Stimulated activated CD4-positive, alpha-beta T cell treated with anti-CD3 and anti-CD28 coated beads, TNF-alpha, amount 100 ng/mL, for 48 hours (primary cell): Measurements from ENCODE around the gene TRIO.

ENCODE experiments used
- DNase-seq, 3 donors: peaks; one replicate each; pipeline ENCODE4 v3.0.0-alpha.2; 2020; ENCODE audit warnings: low read depth in 3 of 3

The TRIO gene

DNA sequence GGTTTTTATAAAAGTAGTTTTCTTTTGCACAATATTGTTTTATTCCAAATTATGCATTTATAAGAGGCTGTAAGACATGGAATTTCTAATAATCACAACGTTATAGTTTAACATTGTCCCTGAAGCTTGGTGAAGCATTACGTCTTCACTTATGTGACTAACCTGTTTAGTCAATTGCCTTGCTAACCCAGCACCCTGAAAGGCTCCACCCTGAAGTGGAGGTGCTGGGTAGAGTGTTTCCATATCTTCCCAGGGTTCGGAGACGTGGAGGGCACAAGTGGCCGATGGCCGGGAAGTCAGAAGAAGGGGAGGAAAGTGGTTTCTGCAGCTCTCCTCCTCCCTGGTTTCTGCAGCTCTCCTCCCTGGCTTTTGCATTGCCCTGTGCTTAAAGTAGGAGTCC, 83.4 kb downstream of the TRIO start:
- DNase-seq, result no peak

DNA sequence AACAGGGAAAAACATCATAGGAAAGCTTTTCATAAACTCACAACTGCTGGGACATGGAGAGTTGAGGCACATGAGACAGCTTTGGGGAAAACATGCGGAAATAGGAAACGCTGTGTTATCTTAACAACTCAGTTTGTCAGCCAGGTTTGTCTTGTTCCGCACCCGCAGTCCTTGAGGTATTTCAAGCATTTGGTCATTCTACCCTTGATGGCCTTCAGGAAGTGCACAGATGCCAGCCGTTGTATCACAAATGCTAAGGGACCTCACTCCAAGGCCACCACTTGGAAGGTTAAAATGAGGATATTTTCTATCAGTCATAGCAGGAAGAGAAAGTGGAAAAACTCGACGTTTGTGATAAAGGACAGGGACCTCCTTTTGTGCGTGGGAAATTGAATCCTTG, 83.8 kb downstream of the TRIO start:
- DNase-seq, result no peak

DNA sequence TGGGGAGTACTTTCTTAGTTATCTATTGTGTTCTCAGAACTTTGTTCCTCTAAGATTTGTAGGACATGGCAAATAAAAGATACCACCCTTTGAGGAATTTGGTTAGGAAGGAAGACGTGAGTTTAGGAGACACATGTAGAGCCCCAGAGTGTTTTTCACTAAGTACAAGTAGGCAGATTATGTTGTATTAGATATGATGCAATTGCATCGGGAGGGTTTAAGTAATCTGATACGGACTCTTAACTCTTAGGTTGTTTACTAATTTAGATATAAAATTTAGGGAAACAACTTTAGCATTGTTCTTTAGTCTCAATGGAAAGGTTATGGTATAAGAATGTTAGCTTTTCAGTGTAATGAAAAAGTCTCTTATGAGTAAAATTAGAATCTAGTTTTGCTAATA, 84.4 kb downstream of the TRIO start:
- no peak for DNase-seq

DNA sequence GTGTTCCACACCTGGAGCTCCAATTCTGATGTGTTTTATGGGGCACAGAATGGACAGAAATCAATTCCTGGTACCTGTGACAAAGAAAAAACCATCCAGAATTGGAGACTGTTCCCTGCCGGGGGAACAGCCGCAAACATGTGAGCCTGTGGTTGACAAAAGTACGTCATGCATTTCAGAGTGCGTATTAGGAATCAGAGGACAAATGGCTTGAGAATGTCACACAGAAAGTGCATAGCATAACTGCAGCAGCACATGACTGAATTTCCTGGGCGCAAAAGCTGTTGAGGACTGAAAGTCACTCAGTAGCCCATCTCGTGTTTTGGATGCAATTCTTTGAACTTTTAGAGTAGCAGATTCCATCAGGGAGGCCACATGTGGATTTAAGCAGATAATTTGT, 85.1 kb downstream of the TRIO start:
- DNase-seq, result no peak

- DNase-seq, result no peak
These were observed 86.0 kb downstream of the TRIO start for GRCh38 chr5:14229181-14229580.

DNA sequence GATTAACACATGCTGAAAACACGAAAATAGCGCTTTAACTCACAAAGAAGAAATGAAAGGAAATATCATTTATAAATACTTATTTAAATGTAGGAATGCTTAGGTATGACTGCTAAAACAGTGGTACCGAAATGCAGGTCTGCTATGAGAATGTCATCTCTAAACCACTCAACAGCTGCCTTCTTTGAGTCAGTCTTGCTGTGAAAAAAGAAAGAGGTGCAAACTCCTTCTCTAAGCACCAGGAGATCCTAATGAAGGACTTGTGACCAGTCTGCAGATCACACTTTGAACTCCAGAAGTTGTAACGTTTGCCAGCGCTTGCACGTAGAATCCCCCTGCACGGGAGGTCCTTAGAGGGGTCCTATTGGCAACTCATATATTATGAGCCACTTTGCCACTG, 86.6 kb downstream of the TRIO start:
- no peak for DNase-seq

DNA sequence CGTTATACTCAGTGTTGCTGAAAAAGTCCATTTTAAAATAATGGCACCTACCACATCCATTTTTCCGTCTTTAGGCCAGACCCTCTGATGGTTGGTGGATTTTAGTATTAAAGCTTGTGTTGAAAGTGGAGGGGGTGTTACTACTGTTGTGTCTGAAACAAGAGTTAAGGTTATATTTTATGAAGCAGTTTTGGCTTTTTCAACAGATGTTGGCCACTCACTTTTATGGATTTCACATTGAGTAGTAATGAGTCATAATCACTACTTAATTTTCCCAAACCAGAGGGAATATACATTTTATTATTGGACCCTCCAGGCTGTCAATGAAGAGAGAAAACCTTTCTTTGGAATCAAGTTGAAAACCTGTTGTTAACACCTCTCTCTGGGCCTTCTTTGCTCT, 88.0 kb downstream of the TRIO start:
- no peak for DNase-seq

- no peak for DNase-seq
These were observed 88.7 kb downstream of the TRIO start for GRCh38 chr5:14231890-14232289.

- no peak for DNase-seq
These were observed 91.1 kb downstream of the TRIO start for GRCh38 chr5:14234204-14234603.

DNA sequence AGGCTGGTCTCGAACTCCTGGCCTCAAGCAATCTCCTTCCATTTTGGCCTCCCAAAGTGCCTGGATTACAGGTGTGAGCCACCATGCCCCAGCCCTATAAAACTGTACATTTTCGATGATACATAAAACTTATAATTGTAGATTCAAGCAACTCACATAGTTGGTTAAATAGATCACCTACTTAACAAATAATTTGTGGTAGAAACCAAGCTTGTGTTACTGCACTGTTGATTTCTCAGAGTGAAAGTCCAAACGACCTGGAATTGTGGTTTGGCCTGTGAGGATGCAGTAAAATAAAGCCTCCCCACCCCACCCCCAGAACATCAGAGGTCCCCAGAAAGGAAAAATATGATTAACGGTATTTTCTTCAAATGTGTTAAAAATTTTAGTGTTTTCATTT, 92.7 kb downstream of the TRIO start:
- DNase-seq, result no peak

- DNase-seq, result no peak
These were observed 93.6 kb downstream of the TRIO start for GRCh38 chr5:14236757-14237156.

DNA sequence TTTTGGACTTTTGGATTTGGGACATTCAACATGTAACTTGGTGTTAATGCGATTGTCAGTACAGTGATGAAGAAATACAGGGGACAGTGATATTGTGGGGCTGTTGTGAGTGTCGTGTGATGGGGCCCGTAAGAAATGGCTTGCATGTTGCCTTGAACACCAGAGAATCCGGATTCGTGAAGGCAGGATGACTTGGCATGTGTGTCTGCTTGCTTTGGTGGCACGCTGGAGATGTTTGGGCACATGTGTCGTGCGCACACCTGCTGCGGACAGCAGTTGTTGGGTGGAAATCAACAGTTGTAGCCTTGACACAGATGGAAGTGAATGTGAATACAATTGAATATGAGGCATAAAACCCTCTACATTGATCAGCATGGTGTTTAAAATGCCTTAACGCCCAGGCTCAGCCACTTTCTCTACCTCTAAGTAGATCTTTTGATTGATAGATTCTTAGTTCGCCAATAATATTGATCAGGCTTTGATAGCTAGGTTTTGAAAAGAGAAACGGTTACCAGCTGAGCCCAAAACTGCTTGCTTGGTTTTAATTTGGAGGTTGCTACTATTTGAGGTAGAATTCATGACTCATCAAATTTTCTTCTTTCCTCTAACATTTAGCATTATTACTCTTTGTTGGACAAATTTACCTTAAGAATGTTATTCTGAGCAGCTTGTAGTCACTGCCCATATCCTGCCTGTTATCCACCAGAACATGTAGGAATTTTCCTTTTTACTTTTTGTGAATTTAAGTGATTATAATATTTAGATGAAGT, 94.4 kb downstream of the TRIO start:
- no peak for DNase-seq

GRCh38 chr5:14238272-14238671, 95.1 kb downstream of the TRIO start:
- no peak for DNase-seq

DNA sequence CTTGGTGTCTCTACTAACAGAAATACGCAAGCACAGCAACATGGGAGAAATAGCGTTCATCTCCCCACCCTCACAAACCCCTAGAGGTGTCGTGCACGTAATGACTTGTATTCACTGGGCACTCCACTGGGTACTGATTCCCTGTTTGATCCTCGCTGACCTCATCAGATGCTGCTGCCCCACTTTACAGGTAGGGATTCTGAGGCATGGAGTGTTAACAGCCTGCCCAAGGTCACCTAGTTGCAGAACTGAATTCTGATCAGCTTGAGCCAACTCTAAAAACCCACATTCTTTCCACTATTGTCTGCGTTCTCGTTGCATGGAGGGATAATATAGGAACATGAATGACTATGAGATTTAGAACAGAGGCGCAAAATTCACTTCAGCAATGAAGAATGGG, 96.3 kb downstream of the TRIO start:
- no peak for DNase-seq

GRCh38 chr5:14239951-14240350, 96.8 kb downstream of the TRIO start:
- DNase-seq, result no peak

- DNase-seq, result no peak
These were observed 97.2 kb downstream of the TRIO start for GRCh38 chr5:14240359-14240758.

- no peak for DNase-seq
These were observed 98.0 kb downstream of the TRIO start for GRCh38 chr5:14241141-14241540.

- no peak for DNase-seq
These were observed 99.3 kb downstream of the TRIO start for GRCh38 chr5:14242447-14242846.

DNA sequence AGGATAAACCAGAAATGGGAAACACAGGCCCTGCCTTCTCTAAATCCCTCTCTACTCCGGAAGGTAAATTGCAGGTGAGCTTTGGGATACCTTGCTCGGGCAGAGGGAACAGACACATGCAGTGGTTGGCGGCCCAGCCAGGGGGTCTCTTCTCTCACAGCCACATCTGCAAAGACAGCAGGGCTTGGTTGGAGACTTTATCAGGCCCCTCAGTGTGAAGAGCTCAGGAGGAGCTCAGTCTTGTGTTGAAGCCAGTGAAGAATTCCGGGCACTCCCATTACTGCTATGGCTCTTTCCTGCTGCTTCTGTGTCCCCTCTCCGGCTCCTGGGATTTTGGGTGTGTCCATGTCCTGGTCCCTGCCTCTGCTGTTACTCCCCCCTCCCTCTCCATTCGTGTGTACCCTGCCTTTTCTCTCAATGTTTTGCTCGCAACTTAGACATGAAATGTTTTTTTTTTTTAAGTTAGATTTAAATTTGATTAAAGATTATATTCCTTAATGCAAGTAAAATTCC, 99.8 kb downstream of the TRIO start:
- DNase-seq, result no peak

DNA sequence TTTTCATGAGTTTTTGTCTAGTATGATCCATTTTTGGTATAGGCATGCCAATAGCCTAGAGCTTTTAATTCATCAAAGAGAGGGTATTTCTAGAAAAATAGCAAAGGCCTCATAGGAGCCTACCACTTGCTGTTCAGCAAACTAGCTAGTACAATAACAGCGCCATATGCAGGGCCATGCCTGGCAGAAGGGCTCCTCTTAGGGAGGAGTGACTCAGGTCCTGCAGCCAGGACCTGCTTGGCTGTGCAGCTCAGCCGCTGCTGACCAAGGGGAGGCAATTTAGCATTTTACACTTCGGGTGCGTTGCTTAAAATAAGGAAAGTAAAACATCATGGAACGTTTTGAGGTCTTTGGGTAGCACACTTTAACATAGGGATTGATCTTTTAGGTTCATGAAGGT, 100.6 kb downstream of the TRIO start:
- no peak for DNase-seq

DNA sequence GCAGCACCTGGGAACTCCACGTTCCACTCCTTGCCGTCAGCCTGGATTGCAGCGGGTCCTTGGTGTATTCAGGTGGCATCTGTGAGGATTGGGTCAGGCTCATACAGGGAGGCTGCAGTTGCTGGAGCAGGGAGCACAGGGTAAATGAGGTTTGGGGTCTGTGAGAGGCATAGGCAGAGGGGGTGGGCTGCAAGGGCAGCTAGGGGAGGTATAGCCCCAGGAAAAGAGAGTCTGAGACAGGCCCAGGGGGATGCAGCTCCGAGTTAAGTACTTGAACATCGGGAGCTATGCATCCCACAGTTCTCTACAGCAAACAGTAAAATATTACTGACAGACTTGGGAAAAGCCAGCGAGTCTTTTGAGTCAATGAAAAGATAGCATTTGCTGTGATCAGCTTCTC, 101.6 kb downstream of the TRIO start:
- no peak for DNase-seq

DNA sequence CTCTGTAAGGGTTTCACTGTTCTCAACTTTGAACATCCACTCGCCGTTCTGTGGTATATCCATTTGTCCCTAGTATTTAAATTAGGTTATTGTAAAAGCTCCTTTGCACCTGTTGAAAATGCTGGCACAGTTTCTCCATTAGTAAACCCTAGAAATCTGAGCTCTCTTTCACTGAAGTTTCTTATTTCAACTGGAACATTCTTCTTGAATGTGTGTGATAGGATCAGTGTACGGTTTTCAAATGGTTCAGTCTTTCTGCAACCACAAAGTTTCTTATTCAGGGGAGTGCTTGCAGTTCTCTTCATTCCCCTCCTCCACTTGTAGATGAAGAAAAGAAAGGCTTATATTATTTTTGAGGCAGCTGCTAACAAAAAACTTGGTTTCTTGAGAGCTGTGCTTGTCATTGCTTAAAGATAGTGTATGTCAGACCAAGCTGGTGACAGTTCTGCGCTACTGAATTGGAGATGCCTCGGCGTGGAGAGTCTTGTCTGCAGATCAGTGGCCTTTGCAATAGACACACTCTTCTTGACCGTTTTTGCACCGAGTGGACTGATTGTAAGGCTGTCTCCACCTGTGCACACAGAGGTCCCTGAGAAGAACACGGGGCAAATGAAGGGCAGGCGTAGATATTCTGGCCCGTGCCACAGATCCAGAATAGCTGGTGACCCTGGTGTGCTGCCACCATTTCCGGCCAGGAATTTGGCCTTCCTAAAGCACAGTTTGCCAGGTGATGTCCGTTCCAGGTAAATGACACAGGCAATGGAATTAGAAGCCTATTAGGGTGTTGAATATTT, 102.2 kb downstream of the TRIO start:
- no peak for DNase-seq

DNA sequence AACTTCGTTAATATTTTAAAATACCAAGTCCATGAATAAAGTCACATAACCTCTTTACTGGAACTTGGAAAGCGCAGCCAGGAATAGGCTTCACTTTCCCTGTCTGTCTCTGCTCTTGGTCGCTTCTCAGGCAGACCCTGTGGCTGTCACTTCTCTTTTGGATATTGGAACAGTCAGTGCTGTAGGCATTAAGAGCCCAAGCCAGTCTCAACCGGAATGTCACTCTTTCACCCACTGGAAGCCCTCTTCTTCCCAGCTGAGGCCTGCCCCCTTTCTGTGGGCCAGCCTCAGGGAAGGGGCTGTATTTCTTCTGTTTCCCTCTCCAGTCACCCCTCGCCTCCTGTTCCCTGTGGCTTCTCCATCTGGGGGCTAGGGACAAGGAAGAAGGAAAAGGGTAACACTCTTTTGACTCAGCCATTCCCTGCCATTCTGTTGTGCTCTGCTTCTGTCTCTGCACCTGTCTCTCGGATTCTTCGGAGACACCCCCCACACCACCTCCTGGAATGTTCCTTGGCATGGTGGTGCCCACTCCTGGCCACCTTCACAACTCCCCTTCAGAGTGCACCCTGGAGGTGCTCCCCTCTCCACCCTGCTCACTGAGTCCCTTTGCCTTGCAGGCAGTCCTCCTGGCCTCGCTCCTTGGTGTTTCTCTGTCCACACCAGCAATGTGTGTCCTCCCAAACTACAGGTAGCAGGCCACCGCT, 103.4 kb downstream of the TRIO start:
- DNase-seq, result no peak
